MCF 10A (cell line): ENCODE results near the gene SRSF11. TPM values are rescaled to one million over a fixed set of nuclear protein-coding genes. Genes with fewer than 3 reads are reported as not detected.
"Not testable (repeated sequence)": the region's sequence is repeated elsewhere in the genome, so short reads cannot be mapped to it uniquely, and the experiment has no call there.

Experiments used
- BruUV-seq: library from RNA; stranded (reverse); fragments of 400-500 nt; replicated peaks from 2 replicates; lab custom pipeline; 2021; lab: Mats Ljungman, UMichigan
- CTCF ChIA-PET: fragments of 300-600 bp; sonication (Branson Sonifier 250); formaldehyde crosslinking; extraction: SDS; loops from one replicate; lab custom pipeline; 2021; ENCODE audit warnings: antibody characterized with exemption, inconsistent platforms; lab: Yijun Ruan, JAX
- POLR2A ChIA-PET: fragments of 300-600, 350-650 bp; sonication (Branson Sonifier 250); formaldehyde crosslinking; extraction: SDS; loops from one replicate; lab custom pipeline; 2020; ENCODE audit warnings: antibody characterized with exemption, inconsistent platforms; lab: Yijun Ruan, JAX
- DNase-seq: peaks from one replicate; pipeline ENCODE4 v3.0.0-alpha.2; 2018; ENCODE audit not compliant: unreplicated experiment
- H3K27ac Mint-ChIP-seq: one replicate; pipeline ENCODE4 v1.8.0; 2022; ENCODE audit warnings: mild to moderate bottlenecking, low read depth, mixed read lengths; ENCODE audit not compliant: unreplicated experiment
- H3K27me3 Mint-ChIP-seq: one replicate; pipeline ENCODE4 v1.8.0; 2022; ENCODE audit warnings: mixed read lengths; ENCODE audit not compliant: insufficient read depth, unreplicated experiment
- H3K36me3 Mint-ChIP-seq: one replicate; pipeline ENCODE4 v1.8.0; 2022; ENCODE audit warnings: mild to moderate bottlenecking, moderate library complexity, mixed read lengths; ENCODE audit not compliant: insufficient read depth, unreplicated experiment
- H3K4me1 Mint-ChIP-seq: one replicate; pipeline ENCODE4 v1.8.0; 2022; ENCODE audit warnings: mixed read lengths; ENCODE audit not compliant: insufficient read depth, unreplicated experiment
- H3K4me3 Mint-ChIP-seq: one replicate; pipeline ENCODE4 v1.8.0; 2022; ENCODE audit warnings: mild to moderate bottlenecking, moderate library complexity, mixed read lengths; ENCODE audit not compliant: unreplicated experiment
- H3K9me3 Mint-ChIP-seq: one replicate; pipeline ENCODE4 v1.8.0; 2022; ENCODE audit warnings: mixed read lengths; ENCODE audit not compliant: unreplicated experiment
- CTCF ChIP-seq: fragments of 200-600 bp; IDR thresholded peaks from one replicate; pipeline ENCODE4 v1.8.0; 2022; ENCODE audit warnings: antibody characterized with exemption, mild to moderate bottlenecking; ENCODE audit not compliant: unreplicated experiment
- intact Hi-C: fragments of 100-400 bp; cut with micrococcal nuclease; formaldehyde crosslinking; loops from 2 replicates; pipeline ENCODE4 v1.14.1; 2022
- total RNA-seq: library from RNA; stranded (reverse); gene quantifications from 2 replicates; pipeline ENCODE4 v1.2.3, GENCODE V29; 2022

The SRSF11 gene
- total RNA-seq, 1 experiment from 2014 or later = 218 TPM

- ChIA-PET POLR2A (interaction anchor here (0.7 to 11.5 kb wide), 8 partner anchors 11 to 876 kb away, joined by 4 to 193 read pairs (median 10); partner anchors contain the start of genes ANKRD13C, CTH, SRSF11 and ZRANB2), CTCF (interaction anchor here (0.8 kb wide), 1 partner anchor 16 kb away, joined by 3 read pairs; the partner anchor contains the start of gene SRSF11)
- peak; percentile 3 for DNase-seq
- H3K27ac Mint-ChIP-seq = peak overlapping the region; percentile 98
- TSS peak; percentile 55 for BruUV-seq
- H3K9me3 Mint-ChIP-seq = no peaks in the 10 kb centered on the region
- intact Hi-C loops = loop anchor here (5.0 kb wide), 1 partner anchor 147 kb away; the partner anchor contains the start of gene ANKRD13C
- H3K27me3 Mint-ChIP-seq = no peaks in the 10 kb centered on the region
- peak overlapping the region; percentile 80 for H3K4me3 Mint-ChIP-seq
- peaks cover 20% of the 10 kb centered on the region for H3K36me3 Mint-ChIP-seq
- TF ChIP-seq CTCF = no peak
- peaks cover 36% of the 10 kb centered on the region for H3K4me1 Mint-ChIP-seq
Measured at GRCh38 chr1:70205071-70205433, 16.1 kb upstream of the SRSF11 start.

GRCh38 chr1:70205434-70206118 lies 15.6 kb upstream of the SRSF11 start, which contains the start of gene LRRC40:
Gene LRRC40, minus strand, starts transcription at chr1:70205579. Its CDS starts 39 bp downstream, at chr1:70205540.
- POLR2A ChIA-PET = interaction anchor here (0.8 to 11.5 kb wide), 10 partner anchors 12 to 875 kb away, joined by 3 to 193 read pairs (median 7); partner anchors contain the start of genes ANKRD13C, CTH, SRSF11 and ZRANB2
- Mint-ChIP-seq H3K9me3 (no peaks in the 10 kb centered on the region), H3K36me3 (peaks cover 23% of the 10 kb centered on the region), H3K4me1 (peaks cover 40% of the 10 kb centered on the region), H3K27ac (peak within 1 kb of the TSS; percentile 98), H3K4me3 (peak within 1 kb of the TSS; percentile 80), H3K27me3 (no peaks in the 10 kb centered on the region)
- BruUV-seq = TSS peak; percentile 64
- intact Hi-C loops = loop anchor here (5.0 kb wide), 1 partner anchor 147 kb away; the partner anchor contains the start of gene ANKRD13C
- peak; percentile 94 for DNase-seq
- CTCF ChIA-PET = interaction anchor here (0.8 to 2.4 kb wide), 4 partner anchors 8 to 205 kb away, joined by 3 to 11 read pairs (median 3); partner anchors contain the start of genes CTH and SRSF11
- TF ChIP-seq CTCF = no peak

GRCh38 chr1:70206833-70207232 lies 14.3 kb upstream of the SRSF11 start:
- Mint-ChIP-seq H3K4me1 (peaks cover 44% of the 10 kb centered on the region), H3K4me3 (peak overlapping the region; percentile 80), H3K27ac (peak overlapping the region; percentile 98), H3K36me3 (peaks cover 19% of the 10 kb centered on the region)
- POLR2A ChIA-PET = interaction anchor here (0.8 to 11.5 kb wide), 6 partner anchors 12 to 874 kb away, joined by 4 to 193 read pairs (median 17); partner anchors contain the start of genes ANKRD13C, CTH, SRSF11 and ZRANB2
- not testable (repeated sequence) for BruUV-seq, DNase-seq, H3K9me3 Mint-ChIP-seq, H3K27me3 Mint-ChIP-seq
- intact Hi-C loops = loop anchor here (5.0 kb wide), 1 partner anchor 145 kb away; the partner anchor contains the start of gene ANKRD13C
- CTCF ChIA-PET = interaction anchor here (0.6 to 2.4 kb wide), 4 partner anchors 9 to 1760 kb away, joined by 3 to 11 read pairs (median 3); partner anchors contain the start of genes CTH and SRSF11

- peaks cover 19% of the 10 kb centered on the region for H3K36me3 Mint-ChIP-seq
Measured at GRCh38 chr1:70207492-70207891, 13.7 kb upstream of the SRSF11 start.

More at GRCh38 chr1:70207492-70207891, 13.7 kb upstream of the SRSF11 start:
- intact Hi-C loops = loop anchor here (5.0 kb wide), 1 partner anchor 145 kb away; the partner anchor contains the start of gene ANKRD13C
- H3K27ac Mint-ChIP-seq = peak overlapping the region; percentile 98
- no peak for TF ChIP-seq CTCF
- no peaks in the 10 kb centered on the region for H3K9me3 Mint-ChIP-seq
- peaks cover 41% of the 10 kb centered on the region for H3K4me1 Mint-ChIP-seq
- peak overlapping the region; percentile 80 for H3K4me3 Mint-ChIP-seq
- no peak for DNase-seq
- BruUV-seq = no TSS peak
- CTCF ChIA-PET = interaction anchor here (2.4 kb wide), 1 partner anchor 13 kb away, joined by 11 read pairs; the partner anchor contains the start of gene SRSF11
- POLR2A ChIA-PET = interaction anchor here (0.8 to 11.5 kb wide), 3 partner anchors 11 to 146 kb away, joined by 4 to 193 read pairs (median 23); partner anchors contain the start of genes ANKRD13C and SRSF11
- no peaks in the 10 kb centered on the region for H3K27me3 Mint-ChIP-seq
